HG02571 (cell line): Measurements from ENCODE around the gene NKX6-2.

ENCODE experiments used
- ATAC-seq: cut with Tn5 transposase; IDR thresholded peaks from one replicate; pipeline ENCODE4 v1.9.1; 2021; ENCODE audit warnings: mild to moderate bottlenecking, moderate library complexity; ENCODE audit not compliant: unreplicated experiment

NKX6-2 gene

DNA sequence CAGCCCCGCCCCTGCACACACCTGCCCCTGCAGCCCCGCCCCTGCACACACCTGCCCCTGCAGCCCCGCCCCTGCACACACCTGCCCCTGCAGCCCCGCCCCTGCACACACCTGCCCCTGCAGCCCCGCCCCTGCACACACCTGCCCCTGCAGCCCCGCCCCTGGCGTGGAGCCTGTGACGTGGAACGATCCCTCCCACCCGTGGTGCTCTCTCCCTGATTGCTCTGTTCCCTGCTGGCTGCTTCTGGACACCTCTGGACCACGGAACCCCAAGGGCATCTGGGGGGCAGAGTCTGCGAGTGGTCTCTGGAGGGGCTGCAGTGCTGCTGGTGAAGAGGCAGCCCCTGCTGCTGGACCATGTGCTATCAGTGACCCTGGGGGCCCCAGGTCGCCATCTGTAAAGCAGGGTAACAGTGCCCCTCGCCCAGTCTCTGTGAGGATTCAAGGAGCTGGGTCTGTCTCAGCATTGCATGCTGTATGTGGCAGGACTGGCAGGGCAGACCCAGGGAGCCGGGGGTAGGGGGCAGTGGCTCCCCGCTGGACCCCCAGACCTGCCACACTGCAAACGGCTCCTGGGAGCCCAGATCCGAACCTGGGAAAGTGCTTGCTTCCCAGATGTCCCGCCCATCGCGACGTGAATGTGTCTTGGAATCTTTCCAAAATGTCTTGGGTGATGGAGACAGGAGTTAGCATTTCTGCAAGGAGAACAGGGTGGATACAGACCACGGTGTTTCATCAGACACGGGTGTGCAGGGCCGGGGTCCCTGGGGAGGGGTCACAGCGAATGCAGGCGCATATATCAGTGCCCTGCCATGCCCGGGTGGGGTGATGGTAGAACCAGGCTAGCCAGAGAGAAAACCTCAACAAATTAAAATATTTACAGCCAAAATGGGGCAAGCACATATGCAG is 27.9 kb upstream of the NKX6-2 start:
- no peak for ATAC-seq

DNA sequence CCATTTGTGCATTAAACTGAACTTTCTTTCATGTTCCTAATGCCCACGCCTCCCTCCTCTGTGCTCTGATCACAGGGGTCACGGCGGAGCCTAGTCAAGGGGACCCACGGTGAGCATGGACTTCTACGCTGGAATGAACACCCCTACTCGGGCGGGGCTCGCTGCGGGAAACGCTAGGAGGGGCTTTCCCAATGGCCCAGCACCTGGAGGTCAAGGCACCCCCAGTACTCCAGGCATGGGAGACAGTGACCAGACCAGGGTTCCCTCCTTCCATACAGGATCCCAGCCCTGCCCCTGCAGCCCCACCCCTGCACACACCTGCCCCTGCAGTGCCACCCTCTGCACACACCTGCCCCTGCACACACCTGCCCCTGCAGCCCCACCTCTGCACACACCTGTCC is 27.1 kb upstream of the NKX6-2 start:
- ATAC-seq: no peak

DNA sequence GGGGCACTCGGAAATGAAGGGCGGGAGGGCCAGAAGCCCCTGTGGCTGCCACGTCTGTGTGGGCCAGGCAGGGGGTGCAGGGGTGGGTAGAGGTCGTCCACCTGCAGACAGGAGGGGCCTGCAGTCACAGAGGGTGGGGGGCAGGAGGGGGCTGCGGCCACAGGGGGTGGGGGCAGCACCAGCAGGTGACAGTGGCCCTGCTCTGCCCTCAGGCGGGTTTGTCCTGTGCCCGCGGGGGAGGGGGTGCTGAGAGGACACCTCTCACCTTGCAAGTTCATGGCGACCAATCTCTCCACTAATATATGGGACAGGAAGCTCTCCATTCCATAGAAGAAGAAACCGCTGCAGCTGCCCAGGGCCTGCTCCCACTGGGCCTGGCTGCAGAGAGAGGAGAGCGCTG is 26.6 kb upstream of the NKX6-2 start:
- ATAC-seq: no peak

DNA sequence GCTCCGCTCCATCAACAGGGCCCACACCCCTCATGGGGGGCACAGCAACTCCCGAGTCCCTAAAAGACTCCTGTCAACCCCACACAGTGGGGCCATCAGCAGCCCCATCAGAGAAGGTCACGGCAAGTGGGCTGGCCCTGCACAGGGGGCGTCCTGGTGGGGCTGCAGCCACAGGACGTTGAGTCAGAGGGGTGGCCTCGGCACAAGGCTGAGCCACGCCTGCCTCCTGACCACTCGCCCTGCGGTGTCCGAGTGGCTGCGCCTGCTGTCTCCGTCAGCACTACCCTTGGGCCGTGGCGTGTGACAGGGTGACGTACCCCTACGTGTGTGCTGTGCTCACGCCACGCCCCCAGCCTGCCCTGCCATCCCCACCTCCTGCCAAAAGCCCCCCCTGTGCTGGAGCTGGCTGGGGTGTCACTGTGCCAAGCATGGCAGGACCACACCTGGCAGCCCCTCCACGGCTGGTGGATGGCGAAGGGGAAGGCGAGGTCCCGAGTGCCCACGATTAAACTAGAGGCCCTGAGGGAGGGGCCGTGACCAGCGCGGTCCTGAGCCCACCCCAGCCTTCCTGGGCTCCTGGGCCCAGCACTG is 26.0 kb upstream of the NKX6-2 start:
- no peak for ATAC-seq

DNA sequence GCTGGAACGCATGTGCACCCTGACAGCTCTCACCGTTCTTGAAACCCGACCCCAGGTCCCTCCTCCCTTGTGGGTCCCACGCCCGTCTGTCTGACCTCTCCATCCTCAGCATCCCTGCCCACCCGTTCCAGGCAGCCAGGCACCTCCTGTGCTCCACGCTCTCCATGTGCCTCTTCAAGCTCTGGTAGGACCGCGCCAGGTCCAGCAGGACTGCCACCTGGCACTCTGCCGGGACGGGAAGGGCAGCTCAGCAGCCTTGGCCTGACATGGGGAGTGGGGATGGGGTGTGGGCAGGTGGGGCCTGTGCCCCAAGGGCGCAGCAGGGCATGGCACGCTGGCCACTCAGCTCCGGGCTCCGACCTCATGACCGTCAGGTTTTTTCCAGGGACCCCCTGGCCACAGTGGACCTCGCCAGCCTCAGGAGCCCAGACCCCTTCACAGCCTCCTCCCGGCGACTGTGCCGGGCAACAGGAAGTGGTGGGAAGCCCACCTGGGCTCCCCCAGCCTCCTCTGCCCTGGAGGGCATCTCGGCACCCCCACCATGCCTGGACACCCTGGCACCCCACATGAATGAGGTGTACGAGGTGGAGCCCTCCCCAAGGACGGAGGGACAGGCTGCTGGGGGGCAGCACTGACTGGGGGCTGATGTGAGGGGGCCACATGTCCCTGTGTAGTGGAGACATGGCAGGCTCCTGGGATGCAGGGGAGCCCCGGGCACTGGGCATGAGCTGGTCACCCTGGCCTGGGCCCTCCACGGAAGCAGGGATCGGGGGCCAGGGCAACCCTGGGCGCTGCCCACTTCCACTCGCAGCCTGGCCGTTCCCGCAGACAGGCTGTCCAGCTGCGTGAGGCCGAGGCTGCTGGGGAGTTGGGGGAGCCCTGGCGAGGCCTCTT is 25.1 kb upstream of the NKX6-2 start:
- ATAC-seq: no peak

DNA sequence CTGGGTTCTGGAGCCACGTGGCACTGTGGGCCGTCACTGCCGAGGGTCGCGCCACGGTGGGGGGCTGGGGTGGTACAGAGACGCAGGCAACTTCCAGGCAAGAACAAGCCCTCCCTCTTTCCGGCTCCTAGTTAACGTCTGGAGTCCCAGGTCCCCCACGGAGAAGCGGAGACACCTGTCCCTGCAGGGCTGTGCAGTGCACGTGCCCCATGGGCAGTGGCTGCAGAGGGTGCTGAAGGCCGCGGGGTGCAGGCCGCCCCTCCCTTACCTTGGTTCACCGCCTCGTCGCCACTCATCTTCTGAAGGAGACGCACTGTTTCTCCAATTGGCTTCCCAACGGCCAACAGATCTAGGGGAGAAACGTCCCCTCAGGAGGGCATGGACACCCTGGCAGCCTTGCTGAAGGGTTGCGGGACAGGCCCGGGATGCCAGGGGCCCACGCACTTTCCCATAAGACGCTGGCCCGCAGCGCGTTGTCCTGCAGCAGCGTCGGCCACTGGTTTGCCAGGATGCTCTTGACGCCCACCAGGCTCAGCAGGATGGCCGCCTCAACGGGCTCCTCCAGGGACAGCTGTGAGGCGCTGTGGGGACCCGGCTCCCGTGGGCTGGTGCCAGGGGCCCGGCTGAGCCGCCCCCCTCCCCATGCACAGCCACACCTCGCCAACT is 24.3 kb upstream of the NKX6-2 start:
- no peak for ATAC-seq

DNA sequence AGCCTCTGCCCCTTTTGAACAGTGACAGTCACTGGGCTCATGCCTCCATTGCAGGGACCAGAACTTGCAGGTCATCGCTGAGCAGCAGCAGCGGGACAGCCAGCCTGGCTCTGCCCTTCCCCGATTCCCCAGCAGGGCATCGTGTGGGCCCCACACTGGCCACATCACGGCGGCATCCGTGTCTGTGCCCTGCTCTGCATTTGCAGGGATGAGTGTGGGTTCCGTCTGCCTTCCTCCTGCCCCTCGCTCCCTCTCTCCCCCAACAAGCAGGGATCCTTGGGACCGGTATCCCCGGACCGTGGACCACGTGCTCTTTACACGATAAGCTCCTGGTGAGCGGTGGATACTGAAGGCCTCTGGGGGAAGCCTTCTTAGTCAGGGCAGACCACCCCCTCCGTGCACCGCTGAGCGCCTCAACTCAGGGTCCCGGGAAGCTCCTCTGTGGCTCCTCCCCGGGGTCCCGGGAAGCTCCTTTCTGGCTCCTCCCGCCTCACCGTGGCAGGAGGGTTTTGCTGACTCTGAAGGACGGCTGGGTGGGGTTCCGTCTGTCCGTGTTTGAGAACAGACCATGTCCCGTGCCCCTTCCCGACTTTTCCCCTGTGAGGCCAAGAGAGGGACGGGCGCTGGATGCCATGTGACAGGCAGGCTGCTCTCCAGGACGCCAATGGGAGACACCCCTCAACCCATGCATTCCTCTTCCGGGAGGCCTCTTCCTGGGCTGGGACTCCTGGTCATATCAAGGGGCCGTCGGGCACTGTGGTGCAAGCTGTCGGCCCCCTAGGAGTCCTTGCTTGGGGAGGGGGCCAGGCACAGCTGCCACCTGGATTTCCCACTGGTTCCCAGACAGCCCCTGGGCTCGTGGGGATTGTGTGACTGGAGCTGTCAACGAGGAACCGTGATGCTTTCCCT is 23.5 kb upstream of the NKX6-2 start:
- ATAC-seq: no peak

DNA sequence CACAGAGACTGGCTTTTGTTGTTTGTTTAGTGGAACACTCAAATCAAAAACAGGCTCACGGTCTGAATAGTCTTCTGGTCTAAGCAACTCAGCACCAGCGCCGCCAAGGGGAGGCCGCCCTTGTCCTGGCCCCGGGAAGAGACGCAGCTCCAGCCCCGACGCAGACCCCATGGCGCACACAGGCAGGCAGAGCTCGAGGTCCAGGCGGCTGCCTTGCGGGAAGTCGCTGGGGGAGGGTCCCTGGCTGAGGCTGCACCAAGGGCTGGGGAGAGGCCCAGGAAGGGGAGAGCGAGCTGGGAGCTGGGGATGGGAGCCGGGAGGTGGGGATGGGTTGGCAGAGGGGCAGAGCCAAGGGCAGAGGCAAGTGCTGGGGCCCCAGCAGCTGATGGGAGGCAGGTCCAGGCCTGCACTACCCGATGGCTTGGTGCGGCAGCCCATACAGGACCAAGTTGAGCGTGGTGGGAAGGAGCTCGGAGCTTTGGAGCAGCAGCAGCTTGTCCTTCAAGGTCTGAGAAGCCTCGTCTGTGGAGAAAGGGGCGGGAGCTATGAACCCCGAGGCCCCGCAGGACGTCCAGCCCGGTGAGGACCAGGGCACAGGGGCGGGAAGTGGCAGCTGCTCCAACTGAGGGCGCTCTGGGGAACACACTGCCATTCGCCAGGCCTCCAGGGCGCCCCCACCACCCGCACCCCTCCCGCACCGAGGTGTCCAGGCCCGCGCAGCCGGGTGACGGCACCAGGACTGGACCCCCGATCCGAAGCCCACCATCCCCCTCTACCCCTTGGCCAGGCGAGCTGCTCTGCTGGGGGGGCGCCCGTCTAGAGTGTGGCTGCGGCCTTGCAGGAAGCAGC is 22.7 kb upstream of the NKX6-2 start:
- ATAC-seq: no peak

DNA sequence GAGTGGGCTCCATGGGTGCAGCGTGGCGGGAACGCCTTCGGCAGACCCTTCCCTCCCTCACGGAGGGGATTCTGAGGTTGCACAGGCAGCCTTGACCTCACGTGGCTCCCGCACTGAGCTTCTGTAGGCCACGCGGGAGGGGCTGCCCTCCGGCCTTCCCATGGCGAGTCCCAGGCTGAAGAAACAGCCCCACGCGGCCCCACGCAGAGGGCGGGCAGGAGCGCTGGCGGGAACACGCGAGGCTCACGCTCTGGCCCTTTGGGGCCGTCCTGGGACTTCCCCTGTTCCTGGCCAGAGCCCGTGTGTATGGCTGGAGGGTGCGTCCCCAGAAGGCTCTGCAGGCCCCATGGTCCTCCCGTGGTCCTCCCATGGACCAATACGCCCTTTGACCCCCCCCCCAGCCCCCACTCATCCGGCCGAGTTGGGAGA is 21.7 kb upstream of the NKX6-2 start:
- no peak for ATAC-seq

DNA sequence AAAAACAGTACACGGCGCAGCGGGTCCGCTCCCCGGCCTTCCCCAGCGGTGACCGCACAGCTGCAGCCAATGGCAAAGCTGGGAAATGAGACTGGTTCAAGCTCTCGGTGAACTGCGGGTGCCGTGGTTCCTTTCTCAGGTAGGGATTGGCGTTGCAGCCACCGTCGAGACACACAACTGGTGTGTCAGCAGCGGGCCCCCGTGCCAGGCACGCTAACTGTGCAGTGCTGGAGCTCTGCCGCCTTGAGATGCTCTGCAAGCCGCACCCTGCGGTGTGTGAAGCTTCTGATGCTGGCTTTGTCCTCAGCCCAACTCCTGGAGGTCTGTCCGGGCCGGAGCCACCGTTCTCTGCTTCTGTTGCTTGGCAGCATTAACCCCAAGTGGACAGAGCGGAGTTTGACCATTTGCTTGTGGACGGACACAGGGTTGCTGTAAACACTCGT is 20.6 kb upstream of the NKX6-2 start:
- ATAC-seq: no peak

DNA sequence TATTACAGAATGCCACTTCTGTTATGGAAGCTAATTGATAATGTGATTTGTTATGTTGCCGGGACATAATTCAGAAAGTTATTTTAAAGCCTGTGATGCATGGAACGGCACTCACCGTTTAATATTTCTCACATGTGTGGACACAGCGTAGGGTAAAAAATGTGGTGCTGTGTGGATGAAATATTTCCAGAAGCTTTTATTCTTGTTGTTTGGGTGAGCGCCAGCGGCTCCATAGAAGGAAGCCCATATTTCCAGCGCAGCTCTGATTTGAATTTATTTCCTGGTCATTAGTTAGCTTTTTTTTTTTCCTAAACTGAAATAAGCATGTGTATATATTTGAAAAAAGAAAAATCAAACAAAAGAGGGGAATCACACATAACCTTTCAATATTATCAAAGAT is 20.2 kb upstream of the NKX6-2 start:
- no peak for ATAC-seq

DNA sequence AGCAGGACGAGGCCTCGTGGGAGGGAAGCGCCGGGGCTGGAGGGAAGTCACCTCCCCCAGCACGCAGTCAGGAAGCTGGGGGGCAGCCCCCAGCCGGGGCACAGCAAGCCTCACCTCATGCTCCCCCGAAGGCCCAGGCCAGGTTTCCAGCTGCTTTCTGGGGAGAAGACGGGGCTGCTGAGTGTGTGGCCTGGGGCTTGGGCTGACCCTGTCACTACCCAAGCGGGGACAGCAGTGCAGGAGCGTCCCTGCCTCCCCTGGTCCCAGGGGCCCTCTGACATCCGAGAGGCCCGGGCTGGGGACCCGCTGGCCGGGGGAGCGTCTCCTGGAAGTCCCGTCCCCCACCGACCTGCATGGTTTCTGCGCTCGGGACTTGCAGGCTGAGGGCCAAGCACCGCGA is 19.7 kb upstream of the NKX6-2 start:
- no peak for ATAC-seq

DNA sequence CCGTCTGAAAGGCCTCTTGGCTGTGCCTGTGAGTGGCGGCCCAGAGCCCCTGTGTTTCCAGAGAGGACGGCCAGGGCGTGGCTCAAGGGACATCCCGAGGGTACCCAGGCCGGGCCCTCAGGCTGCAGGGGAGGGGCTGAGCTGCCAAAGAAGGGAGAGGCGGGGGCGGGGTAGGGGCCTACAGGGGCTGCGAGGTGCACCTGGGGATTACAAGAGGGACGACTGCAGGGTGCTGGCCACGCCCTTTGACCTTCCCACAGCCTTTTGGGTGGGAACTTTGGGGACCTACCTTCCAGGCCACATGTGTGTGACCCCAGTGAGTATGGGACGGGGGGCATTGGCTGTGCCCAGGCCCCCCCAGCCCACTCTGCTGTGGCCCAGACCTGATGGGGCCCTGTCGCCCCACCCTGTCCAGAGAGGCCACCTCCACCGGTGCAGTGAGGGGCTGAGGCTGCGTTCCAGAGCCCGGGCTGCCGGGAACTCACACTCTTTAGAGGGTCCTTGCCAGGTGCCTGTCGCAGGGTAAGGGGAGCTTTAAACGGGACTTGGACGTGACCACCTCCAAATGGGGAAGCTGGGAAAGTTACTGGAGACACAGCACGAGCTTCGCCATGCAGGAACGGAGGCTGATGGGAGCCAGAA is 19.0 kb upstream of the NKX6-2 start:
- no peak for ATAC-seq

DNA sequence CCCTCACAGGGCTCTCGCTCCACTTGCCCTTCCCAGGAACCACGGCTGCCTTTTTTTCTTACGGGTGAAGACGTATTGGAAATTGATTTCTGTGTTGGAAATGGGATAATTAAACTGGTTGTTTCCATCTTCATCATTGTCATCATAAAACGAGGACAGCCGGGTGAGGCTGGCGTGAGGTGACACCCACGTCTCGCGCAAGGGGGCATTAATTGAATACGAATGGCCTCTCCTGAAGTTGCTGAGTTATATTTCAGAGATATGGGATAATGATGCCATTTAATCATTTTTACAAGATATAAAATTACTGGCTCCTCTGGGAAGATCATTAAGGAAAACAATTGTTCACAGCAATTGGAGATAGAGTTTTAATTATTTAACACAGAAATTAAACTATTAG is 18.3 kb upstream of the NKX6-2 start:
- ATAC-seq: no peak

DNA sequence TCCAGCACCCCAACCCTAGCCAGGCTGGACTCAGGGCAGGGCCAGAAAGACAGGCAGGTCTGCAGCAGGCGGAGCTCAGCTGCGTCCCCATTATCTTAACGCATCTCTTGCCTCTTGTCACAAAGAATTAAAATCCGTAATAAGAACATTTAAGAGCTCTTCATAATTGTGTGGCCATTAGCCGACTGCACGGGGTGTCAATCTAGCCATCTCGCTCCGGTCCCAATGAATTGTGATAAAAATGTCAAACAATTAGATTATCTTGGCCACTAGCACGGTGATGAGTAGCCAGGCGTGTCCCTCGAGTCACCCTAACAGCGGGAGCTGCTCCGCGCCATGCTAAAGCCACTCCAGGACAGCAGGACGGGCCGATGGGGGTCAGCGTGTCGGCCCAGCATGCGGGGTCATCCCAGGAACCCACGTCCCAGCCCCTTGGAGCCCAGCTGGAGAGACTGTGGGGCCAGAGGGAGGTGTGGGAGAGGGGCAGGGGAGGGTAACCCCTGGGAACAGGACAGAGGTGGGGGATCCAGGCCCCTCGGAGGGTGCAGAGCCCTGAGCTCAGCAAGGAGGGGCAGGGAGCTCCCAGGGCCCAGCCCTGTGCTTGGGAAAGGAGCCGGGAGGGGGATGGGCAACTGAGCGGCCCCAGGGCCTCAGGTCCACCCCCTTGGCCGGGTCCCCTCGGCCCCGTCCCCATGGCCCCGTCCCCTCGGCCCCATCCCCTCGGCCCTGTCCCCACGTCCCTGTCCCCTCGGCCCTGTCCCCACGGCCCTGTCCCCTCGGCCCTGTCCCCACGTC is 17.7 kb upstream of the NKX6-2 start:
- ATAC-seq: no peak

DNA sequence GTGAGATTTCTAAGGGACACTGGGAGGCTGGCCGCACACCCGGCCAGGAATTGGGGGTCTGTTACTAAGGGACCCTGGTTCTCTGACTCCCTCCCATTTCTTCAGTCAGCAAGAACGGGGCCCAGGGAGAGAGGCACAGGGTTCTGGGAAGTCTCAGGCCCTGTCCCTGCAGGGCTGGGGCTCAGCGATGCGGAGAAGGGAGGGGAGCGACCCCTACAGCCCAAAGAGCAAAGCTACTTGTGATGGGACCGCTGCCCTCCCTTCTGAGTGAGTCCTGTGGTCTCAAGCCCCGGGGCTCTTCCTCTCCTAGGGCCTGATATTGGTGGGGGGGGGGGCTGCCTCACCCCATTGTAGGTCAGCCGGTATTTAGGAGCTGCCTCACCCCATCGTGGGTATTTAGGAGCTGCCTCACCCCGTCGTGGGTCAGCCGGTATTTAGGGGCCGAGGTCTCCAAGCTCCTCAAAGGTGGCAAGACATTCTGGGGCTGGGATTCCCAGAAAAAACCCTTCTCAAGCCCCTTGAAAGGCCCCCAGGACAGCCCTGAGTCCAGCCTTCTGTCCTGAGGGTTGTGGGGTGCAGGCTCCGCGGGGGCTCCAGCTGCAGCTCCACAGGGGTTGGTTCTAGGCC is 16.9 kb upstream of the NKX6-2 start:
- ATAC-seq: no peak

DNA sequence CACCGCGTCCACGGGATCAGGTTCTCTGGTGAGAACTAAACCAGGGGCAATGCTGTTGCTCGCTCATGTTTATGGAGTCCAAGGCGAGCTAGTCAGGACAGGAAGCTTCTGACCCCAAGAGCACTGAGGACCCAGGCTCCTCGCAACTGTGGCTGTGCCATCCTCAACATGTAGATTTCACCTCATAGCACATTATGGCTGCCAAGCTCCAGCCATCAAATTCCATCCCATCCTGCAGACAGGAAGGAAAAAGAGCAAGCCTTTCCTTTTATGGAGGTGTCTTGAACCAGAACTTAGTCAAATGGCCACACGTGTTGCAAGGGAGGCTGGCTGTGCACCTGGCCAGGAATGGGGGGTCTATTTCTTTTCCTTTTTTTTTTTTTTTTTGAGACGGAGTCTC is 16.1 kb upstream of the NKX6-2 start:
- no peak for ATAC-seq
